Medulla oblongata (tissue), 1 donor: ENCODE results near the gene SORCS3.
A peak's percentile ranks its signal among the peaks of the same experiment; 100 is the strongest.
"Not testable (repeated sequence)": the region's sequence is repeated elsewhere in the genome, so short reads cannot be mapped to it uniquely, and the experiment has no call there.

ENCODE experiments used
- DNase-seq: peaks from one replicate; pipeline ENCODE4 v3.0.0-alpha.2; 2015; ENCODE audit errors: extremely low spot score

Gene SORCS3

GRCh38 chr10:104689547-104689946, 48.5 kb downstream of the SORCS3 start:
- no peak for DNase-seq

- no peak for DNase-seq
These were observed 49.0 kb downstream of the SORCS3 start for GRCh38 chr10:104690101-104690500.

- no peak for DNase-seq
These were observed 49.9 kb downstream of the SORCS3 start for GRCh38 chr10:104690959-104691358.

GRCh38 chr10:104694074-104694473, 53.0 kb downstream of the SORCS3 start:
- no peak for DNase-seq

GRCh38 chr10:104703262-104703661, 62.2 kb downstream of the SORCS3 start:
- not testable (repeated sequence) for DNase-seq

- DNase-seq, result no peak
These were observed 65.8 kb downstream of the SORCS3 start for GRCh38 chr10:104706886-104707285.

- DNase-seq, result no peak
These were observed 66.7 kb downstream of the SORCS3 start for GRCh38 chr10:104707602-104708459.

- DNase-seq, result no peak
These were observed 70.2 kb downstream of the SORCS3 start for GRCh38 chr10:104711302-104711721.

- not testable (repeated sequence) for DNase-seq
These were observed 89.5 kb downstream of the SORCS3 start for GRCh38 chr10:104730593-104730992.

GRCh38 chr10:104731192-104731591, 90.1 kb downstream of the SORCS3 start:
- no peak for DNase-seq

- DNase-seq, result peak; percentile 52
These were observed 91.1 kb downstream of the SORCS3 start for GRCh38 chr10:104732222-104732621.

- no peak for DNase-seq
These were observed 93.3 kb downstream of the SORCS3 start for GRCh38 chr10:104734433-104734832.

- DNase-seq, result peak; percentile 63
These were observed 94.1 kb downstream of the SORCS3 start for GRCh38 chr10:104735036-104735756.

- DNase-seq, result peak; percentile 11
These were observed 94.8 kb downstream of the SORCS3 start for GRCh38 chr10:104735757-104736391.

GRCh38 chr10:104741127-104741526, 100.0 kb downstream of the SORCS3 start:
- DNase-seq, result no peak

GRCh38 chr10:104744052-104744451, 103.0 kb downstream of the SORCS3 start:
- no peak for DNase-seq

GRCh38 chr10:104750291-104750690, 109.2 kb downstream of the SORCS3 start:
- DNase-seq, result no peak

GRCh38 chr10:104762793-104763192, 121.7 kb downstream of the SORCS3 start:
- no peak for DNase-seq

GRCh38 chr10:104766341-104766740, 125.3 kb downstream of the SORCS3 start:
- peak; percentile 42 for DNase-seq

- no peak for DNase-seq
These were observed 126.2 kb downstream of the SORCS3 start for GRCh38 chr10:104767282-104767681.

- DNase-seq, result no peak
These were observed 126.7 kb downstream of the SORCS3 start for GRCh38 chr10:104767745-104768144.

GRCh38 chr10:104773105-104773504, 132.0 kb downstream of the SORCS3 start:
- no peak for DNase-seq
